Activated CD4-positive, alpha-beta T cell treated with anti-CD3 and anti-CD28 coated beads, Interleukin-2, amount 50 U/mL, for 4 hours (primary cell): ENCODE measurements around the gene INPP4A.

Source experiments
- DNase-seq, 2 experiments: peaks; one replicate each; pipeline ENCODE4 v3.0.0-alpha.2; 2020

The INPP4A gene

GRCh38 chr2:98461498-98462049 lies 16.9 kb downstream of the INPP4A start:
- no peak for DNase-seq

DNA sequence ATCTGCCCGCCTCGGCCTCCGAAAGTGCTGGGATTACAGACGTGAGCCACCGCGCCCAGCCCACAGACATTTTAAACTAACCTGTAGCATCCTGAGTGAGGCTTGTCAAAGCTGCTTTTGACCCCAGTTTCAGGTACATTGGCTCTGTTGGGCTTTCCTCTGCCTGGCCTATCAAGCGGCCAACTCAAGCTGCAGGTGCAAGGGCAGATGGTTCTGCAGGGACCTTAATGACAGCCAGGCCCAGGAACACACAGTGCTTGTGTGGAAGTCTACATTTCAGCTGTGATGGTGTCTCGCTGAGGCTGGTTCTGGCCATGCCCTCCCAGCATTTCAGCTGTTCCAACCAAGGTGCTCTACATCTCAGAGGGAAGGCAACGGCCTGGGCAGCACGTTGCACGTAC lies 18.4 kb downstream of the INPP4A start:
- DNase-seq: no peak

DNA sequence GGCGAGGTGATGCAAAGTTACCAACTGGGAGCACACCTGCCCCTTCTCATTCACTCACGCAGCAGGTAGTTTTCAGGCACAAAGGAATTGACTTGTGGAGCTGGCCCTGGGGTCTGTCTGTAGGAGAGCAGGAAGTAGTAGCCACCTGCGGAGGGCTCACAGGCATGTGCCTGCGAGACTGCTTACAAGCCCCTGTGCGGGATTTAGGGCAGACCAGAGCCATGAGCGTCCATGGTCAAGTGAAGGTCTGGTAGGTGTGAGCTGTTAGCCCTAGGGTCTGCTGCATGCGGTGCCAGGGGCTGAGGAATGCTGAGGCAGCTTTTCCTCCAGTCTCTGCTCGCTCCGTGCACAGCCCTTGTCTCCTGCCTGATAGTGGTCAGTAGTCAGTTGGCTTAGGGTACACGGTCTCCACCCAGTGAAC lies 18.9 kb downstream of the INPP4A start:
- no peak for DNase-seq

GRCh38 chr2:98463988-98464771 lies 19.5 kb downstream of the INPP4A start:
- no peak for DNase-seq

DNA sequence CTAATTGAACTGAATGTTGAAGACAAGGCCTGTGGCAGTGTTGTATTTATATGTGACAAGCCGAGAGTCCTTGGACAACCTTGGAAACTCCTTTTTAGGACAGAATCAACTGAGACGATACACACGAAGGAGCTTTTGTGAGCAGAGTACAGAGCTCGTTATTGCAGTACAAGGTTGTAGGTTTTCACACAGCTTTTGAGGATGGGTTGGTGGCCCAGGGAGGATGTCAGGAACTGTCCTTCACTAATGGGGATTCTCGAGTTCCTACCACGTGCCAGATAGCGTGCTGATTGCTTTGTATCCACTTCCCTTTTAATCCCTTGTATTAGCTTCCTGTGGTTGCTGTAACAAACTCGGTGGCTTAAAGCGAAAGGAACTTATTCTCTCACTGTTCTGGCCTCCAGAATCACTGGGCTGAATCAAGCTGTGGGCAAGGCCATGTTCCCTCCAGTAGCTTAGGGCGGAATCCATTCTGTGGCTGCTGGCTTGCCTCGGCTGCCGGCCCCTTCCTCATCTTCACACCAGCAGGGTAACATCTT lies 20.2 kb downstream of the INPP4A start:
- DNase-seq: no peak

GRCh38 chr2:98465456-98466226 lies 21.0 kb downstream of the INPP4A start:
- peak; percentile 53 to 63 for DNase-seq

GRCh38 chr2:98467082-98467536 lies 22.5 kb downstream of the INPP4A start:
- no peak for DNase-seq

DNA sequence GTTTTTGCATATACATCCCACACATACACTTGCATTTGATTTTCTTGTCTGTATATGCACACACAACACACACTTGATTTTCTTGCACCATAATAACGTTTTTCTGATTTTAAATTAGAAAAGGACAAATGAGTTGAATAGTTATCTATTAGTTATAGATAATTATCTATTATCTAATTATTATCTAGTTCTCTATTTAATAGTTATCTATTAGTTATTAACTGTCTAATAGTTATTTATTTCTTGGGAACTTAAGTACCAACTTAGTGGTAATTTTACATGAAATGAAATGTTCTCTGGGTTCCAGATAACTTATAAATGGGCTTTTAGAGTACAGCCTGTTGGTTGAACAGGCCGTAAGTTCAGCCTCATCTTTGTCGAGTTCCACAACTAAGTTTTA lies 23.0 kb downstream of the INPP4A start:
- no peak for DNase-seq

DNA sequence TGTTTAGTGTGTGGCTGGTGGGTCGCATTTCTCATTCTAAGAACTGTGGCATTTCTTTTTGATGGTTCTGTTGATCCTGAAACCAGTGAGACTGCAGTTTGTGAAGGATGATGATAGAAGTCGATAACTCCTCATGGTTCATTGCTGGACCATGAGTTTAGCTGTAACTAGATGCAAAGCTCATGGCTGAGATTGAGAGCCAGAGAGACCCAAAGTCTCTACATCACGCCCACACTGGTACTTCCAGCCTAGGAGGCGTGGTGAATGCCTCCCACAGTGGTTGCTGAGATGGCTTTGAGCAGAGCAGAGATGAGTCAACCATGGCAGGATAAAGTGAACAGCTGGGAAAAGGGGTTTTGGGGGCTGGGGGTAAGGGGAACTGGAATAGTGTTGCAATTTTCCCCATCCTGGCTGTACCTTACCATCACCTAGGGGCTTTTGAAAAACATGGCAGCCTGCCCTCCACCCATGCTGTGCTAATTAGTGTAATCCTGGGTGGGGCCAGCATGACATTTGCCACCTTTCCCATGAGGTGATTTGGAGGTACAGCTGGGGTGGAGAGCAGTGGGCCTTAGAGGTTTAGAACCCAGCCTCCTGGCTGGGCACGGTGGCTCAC lies 24.1 kb downstream of the INPP4A start:
- peak; percentile 67 for DNase-seq

- DNase-seq: no peak
These were observed 25.3 kb downstream of the INPP4A start for GRCh38 chr2:98469862-98470544.

DNA sequence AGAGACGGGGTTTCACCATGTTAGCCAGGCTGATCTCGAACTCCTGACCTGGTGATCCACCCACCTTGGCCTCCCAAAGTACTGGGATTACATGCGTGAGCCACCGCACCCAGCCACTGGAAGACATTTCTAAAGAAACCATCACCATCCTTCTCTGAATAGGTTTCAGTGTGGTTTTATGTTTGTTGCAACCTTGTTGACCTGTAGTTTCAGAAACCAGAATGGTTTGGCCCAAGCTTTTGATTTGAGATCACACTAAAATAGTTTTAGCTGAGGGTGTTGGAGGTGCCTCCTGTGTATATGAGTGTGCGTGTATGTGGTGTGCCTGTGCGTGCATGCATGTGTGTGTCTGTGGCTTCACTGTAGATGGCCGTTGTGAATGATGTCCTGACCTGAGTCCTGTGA lies 26.2 kb downstream of the INPP4A start:
- no peak for DNase-seq

GRCh38 chr2:98471402-98472131 lies 26.9 kb downstream of the INPP4A start:
- DNase-seq: no peak

DNA sequence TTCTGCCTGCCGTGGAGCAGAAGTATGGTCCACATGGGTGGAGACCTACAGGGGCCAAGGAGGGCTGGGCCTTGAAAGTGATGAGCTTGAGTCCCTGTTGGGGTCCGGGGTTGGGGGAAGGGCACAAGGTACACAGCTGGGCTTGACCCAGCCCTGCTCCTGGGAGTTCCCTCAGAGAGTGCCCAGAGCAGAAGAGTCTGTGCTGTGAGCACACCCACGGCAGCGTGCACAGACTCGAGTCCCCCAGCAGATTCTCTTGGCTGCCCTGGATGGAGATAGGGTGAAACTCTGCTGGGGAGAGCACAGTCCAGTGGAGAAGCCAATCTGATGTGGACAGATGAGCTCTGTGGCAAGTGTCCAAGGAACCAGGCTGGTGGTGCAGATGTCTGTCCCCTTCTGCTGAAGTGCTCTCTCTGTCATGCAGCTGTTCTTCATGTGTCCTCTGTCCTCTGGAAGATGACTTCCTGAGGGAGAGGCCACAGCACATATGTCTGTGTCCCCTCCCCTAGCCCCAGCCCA lies 27.5 kb downstream of the INPP4A start:
- DNase-seq: no peak

DNA sequence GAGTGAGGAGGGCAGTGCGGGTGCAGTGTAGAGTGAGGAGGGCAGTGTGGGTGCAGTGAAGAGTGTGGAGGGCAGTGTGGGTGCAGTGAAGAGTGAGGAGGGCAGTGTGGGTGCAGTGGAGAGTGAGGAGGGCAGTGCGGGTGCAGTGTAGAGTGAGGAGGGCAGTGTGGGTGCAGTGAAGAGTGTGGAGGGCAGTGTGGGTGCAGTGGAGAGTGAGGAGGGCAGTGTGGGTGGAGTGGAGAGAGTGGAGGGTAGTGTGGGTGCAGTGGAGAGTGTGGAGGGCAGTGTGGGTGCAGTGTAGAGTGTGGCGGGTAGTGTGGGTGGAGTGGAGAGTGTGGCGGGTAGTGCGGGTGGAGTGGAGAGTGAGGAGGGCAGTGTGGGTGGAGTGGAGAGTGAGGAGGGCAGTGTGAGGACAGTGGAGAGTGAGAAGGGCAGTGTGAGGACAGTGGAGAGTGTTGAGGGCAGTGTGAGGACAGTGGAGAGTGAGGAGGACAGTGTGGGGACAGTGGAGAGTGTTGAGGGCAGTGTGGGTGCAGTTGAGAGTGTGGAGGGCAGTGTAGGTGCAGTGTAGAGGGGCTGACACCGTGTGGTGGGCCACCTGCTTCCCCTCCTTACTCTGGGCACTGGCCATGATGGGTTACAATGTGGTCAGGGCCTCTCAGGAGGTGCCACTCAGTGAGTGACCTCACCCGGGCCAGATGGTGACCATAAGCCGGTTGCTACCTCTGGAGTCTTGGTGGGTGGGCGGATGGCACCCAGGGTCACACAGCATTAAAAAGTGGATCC lies 28.5 kb downstream of the INPP4A start:
- no peak for DNase-seq

GRCh38 chr2:98473995-98474780 lies 29.5 kb downstream of the INPP4A start:
- no peak for DNase-seq

DNA sequence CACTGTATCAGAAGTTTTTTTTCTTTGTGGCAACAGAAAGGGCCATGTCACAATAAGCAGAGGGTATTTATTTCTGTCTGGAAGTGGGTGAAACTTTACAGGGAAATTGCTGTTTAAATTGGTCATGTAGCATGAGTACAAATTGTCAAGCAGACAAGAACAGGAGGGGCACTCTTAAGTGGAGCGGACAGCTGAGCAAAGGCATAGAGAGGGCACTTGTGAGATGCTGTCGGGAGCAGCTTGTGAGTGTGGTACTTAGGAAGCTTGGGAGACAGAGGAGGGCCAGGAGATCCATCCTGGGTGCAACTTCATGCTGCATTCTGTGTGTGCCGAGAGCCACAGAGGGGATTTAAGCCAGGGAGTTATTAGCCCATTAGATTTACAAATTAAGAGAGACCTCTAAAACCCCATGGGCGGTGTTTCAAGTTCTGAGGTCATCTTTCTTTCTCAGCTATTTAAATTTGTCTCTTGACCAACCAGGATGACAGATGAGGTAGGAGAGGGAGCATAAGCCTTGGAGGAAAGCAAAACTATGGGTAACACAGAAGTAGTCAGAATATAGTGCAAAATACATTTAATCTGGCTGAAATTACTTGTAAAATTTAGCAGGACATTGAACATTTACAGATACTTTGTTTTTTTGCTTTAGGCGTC lies 30.4 kb downstream of the INPP4A start:
- DNase-seq: no peak

DNA sequence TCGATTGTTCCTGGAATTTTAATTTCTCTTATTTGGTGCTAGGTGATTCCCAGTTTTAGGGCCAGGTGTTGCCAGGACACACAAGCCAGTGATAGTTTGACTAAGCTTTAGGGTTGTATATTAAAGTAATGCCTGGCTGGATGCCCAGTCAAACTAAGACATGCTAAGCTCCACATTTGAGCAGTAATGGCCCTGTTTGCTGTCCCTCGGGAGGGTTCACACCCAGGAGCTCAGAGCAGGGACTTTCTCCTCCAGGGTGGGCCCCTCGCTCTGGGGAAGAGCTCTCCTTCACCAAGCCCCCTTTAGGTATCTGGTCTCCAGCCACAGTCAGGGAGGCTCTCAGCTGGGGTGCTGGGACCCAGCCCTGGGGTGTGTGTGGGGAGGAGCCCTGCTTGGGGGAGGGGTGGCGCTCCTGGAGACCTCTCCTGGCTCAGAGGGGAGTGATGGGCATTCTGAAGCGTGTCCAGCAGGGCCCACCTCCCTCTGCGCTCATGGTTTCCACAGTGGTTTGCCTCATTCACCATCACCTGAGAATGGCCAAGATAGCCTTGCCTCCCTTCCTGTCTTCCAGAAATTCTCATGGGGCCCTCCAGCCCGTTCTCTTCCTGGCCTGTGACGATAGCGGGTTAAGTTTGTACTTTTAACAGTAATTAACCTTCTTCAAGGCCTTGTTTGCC lies 31.7 kb downstream of the INPP4A start:
- DNase-seq: no peak

DNA sequence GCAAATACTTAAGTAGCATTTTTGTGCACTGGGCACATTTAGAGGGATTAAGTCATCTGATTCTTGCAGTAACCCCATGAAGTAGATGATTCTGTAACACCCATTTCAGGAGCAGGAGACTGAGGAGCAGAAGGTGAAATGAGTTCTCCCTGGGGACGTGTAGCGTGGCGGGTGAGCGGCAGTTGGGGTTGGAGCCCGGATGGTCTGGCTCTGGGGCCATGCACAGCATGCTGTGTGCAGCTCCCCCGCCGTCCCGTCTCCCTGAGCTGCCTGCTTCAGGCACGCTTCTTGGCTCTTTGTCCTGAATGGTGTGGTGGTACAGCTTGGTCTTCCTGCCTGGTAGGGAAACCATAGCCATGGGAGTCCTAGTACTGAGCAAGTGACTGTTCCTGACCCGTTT lies 32.4 kb downstream of the INPP4A start:
- no peak for DNase-seq

DNA sequence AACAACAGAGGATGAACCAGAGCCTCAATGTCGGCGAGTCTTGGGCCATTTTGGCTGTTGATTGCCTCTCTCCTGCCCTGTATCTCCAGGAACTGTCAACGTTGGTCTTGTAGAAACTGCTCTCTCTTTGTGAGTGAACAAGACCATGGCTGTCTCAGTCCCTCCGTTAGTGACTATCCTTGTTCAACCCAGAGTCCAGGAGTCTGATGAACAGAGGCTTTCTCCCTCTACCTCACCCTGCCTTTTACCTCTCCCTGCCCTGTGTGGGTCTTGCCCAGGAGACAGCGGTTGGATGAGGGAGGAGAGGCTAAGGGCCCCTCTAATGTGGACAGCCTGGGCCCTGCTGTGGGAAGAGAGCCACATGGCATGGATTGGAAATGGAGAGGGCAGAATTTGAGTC lies 32.8 kb downstream of the INPP4A start:
- DNase-seq: no peak
